ENCODE data around the gene IGLL1. TPM values are rescaled to one million over a fixed set of nuclear protein-coding genes. Genes with fewer than 3 reads are reported as not detected.
"Not testable (repeated sequence)": the region's sequence is repeated elsewhere in the genome, so short reads cannot be mapped to it uniquely, and the experiment has no call there.

Gene IGLL1
- total RNA-seq (2014; rRNA removed; shearing (Covaris generic)) (not detected in 2 replicates), polyA plus RNA-seq (2016; fragmentation: Nextera tagmentation; extraction: Ambion mirVana) (not detected in 2 replicates)

- Histone ChIP-seq H3K9me2 (ENCODE audit: insufficient read depth) (no peaks in the 10 kb centered on the region), H3K27me3 (replicated peaks; ENCODE audit: insufficient read depth) (0 out of 2 replicates have a peak, but pooled peaks cover 9% of the 10 kb centered on the region), H3K9me3 (ENCODE audit: low read depth) (no peaks in the 10 kb centered on the region), H2AFZ (no peak within 1 kb of the TSS), H3K36me3 (ENCODE audit: low read depth) (no peaks in the 10 kb centered on the region), H3K9ac (no peak within 1 kb of the TSS), H3K4me1 (ENCODE audit: insufficient read depth) (no peaks in the 10 kb centered on the region), H3K4me2 (ENCODE audit: unreplicated experiment) (no peak within 1 kb of the TSS), H4K20me1 (ENCODE audit: insufficient read depth) (no peaks in the 10 kb centered on the region), H3K27ac (no peak within 1 kb of the TSS), H3F3A (ENCODE audit: insufficient read depth) (no peaks in the 10 kb centered on the region), H3K79me2 (ENCODE audit: insufficient read depth) (no peaks in the 10 kb centered on the region), H3K4me3 (no peak within 1 kb of the TSS)
- 38 to 42% methylated on average over 10 to 11 of the region's 12 CpGs for WGBS, 2 experiments (ENCODE audit: low coverage in 1 of 2, low lambda C conversion rate in 2 of 2, missing lambda C conversion rate in 2 of 2)
- no peak for TF ChIP-seq EZH2phosphoT487 (IDR thresholded peaks at IDR 0.05; ENCODE audit: insufficient read depth, low read depth)
- TF ChIP-seq EZH2 (IDR thresholded peaks at IDR 0.05; ENCODE audit: insufficient read depth, poor library complexity, severe bottlenecking) = no peak
- no peak for DNase-seq
- in situ Hi-C loops (cut with MboI) = no loop called here
Measured at GRCh38 chr22:23579870-23580575, at the start of gene IGLL1. Gene IGLL1 (minus strand): TSS chr22:23580290. CDS start chr22:23580190, 100 bp downstream.

- H3K27ac ChIP-seq; H3K9ac ChIP-seq; H3K4me3 ChIP-seq; H3K36me3 ChIP-seq (ENCODE audit: low read depth); H3K4me1 ChIP-seq (ENCODE audit: insufficient read depth); H2AFZ ChIP-seq; H3K9me3 ChIP-seq (ENCODE audit: low read depth); H3F3A ChIP-seq (ENCODE audit: insufficient read depth); in situ Hi-C loops (cut with MboI); H3K4me2 ChIP-seq (ENCODE audit: unreplicated experiment); H3K27me3 ChIP-seq (replicated peaks; ENCODE audit: insufficient read depth); H4K20me1 ChIP-seq (ENCODE audit: insufficient read depth); H3K79me2 ChIP-seq (ENCODE audit: insufficient read depth); H3K9me2 ChIP-seq (ENCODE audit: insufficient read depth): not testable (repeated sequence)
- 26 to 28% methylated on average over 6 of the region's 6 CpGs for WGBS, 2 experiments (ENCODE audit: low coverage in 1 of 2, low lambda C conversion rate in 2 of 2, missing lambda C conversion rate in 2 of 2)
- DNase-seq = peak; percentile 22
Measured at GRCh38 chr22:23628056-23628743, 48.1 kb upstream of the IGLL1 start.

- DNase-seq = peak; percentile 66
- H3K36me3 ChIP-seq (ENCODE audit: low read depth); H3K9ac ChIP-seq; H3K9me3 ChIP-seq (ENCODE audit: low read depth); H3K27me3 ChIP-seq (replicated peaks; ENCODE audit: insufficient read depth); H3K4me1 ChIP-seq (ENCODE audit: insufficient read depth); H3K27ac ChIP-seq; H3K4me3 ChIP-seq; H3F3A ChIP-seq (ENCODE audit: insufficient read depth); H4K20me1 ChIP-seq (ENCODE audit: insufficient read depth); H3K4me2 ChIP-seq (ENCODE audit: unreplicated experiment); H3K9me2 ChIP-seq (ENCODE audit: insufficient read depth); H2AFZ ChIP-seq; H3K79me2 ChIP-seq (ENCODE audit: insufficient read depth); in situ Hi-C loops (cut with MboI): not testable (repeated sequence)
- 27 to 30% methylated on average over 3 of the region's 3 CpGs for WGBS, 2 experiments (ENCODE audit: low coverage in 1 of 2, low lambda C conversion rate in 2 of 2, missing lambda C conversion rate in 2 of 2)
Measured at GRCh38 chr22:23627401-23628055, 47.4 kb upstream of the IGLL1 start.

- Histone ChIP-seq H3K4me2 (ENCODE audit: unreplicated experiment) (no peak overlapping the region), H3K9me3 (ENCODE audit: low read depth) (no peaks in the 10 kb centered on the region), H3F3A (ENCODE audit: insufficient read depth) (no peaks in the 10 kb centered on the region), H3K27me3 (replicated peaks; ENCODE audit: insufficient read depth) (no peaks in the 10 kb centered on the region), H3K79me2 (ENCODE audit: insufficient read depth) (no peaks in the 10 kb centered on the region), H3K27ac (no peak overlapping the region), H3K4me1 (ENCODE audit: insufficient read depth) (no peaks in the 10 kb centered on the region), H4K20me1 (ENCODE audit: insufficient read depth) (no peaks in the 10 kb centered on the region), H3K9ac (no peak overlapping the region), H3K9me2 (ENCODE audit: insufficient read depth) (no peaks in the 10 kb centered on the region), H2AFZ (no peak overlapping the region), H3K4me3 (no peak overlapping the region), H3K36me3 (ENCODE audit: low read depth) (no peaks in the 10 kb centered on the region)
- peak; percentile 5 for DNase-seq
- TF ChIP-seq EZH2phosphoT487 (IDR thresholded peaks at IDR 0.05; ENCODE audit: insufficient read depth, low read depth) = no peak
- TF ChIP-seq EZH2 (IDR thresholded peaks at IDR 0.05; ENCODE audit: insufficient read depth, poor library complexity, severe bottlenecking) = no peak
- 90 to 93% methylated on average over 2 of the region's 2 CpGs for WGBS, 2 experiments (ENCODE audit: low coverage in 1 of 2, low lambda C conversion rate in 2 of 2, missing lambda C conversion rate in 2 of 2)
- in situ Hi-C loops (cut with MboI) = no loop called here
Measured at GRCh38 chr22:23626286-23626975, 46.3 kb upstream of the IGLL1 start.

Data from GM23248 (cell line).